HTERT RPE-1 (cell line): ENCODE results near the gene ANKRD34A.
"Not testable (repeated sequence)": the region's sequence is repeated elsewhere in the genome, so short reads cannot be mapped to it uniquely, and the experiment has no call there.

Experiments
- in situ Hi-C: fragments of 300-500 bp; cut with MboI; formaldehyde crosslinking; loops from 4 replicates; pipeline ENCODE4 v1.14.3; 2020; ENCODE audit warnings: low sequenced_read_pairs

The ANKRD34A gene

DNA sequence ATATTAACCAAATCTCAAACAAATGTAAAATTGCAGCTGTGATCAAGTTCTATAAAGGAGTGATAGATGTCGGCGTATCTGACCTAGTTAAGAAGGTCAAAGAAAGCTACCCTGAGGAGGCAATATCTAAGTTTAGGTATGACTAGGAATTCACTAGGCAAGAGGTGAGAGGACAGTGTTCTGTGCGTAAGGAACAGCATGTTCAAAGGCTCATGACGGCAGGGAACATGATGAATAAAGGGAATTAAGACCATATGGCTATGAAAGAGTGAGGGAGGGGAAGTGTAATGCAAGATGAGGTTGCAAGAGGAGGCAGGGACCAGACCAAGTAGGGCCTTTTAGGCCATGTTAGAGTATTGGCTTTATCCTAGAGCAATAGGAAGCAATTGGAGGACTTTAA is 15.2 kb downstream of the ANKRD34A start:
- in situ Hi-C loops = no loop called here

- in situ Hi-C loops = no loop called here
These were observed 16.8 kb downstream of the ANKRD34A start for GRCh38 chr1:145947551-145947950.

- in situ Hi-C loops = no loop called here
These were observed 17.8 kb downstream of the ANKRD34A start for GRCh38 chr1:145946477-145946986.

DNA sequence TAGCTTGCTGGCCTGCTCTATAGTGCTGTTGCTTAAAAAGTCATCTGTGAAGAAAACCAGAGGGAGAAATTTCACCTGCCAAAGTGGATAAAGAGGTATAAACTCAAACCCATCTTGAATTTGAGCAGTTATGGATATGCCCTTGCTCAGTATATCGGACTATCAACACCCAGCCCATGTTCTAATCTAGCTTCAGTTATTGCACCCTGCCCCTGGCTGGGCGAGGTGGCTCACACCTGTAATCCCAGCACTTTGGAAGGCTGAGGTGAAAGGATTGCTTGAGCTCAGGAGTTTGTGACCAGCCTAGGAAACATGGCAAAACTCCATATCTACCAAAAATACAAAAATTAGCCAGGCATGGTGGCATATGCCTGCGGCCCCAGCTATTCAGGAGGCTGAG is 19.8 kb downstream of the ANKRD34A start:
- in situ Hi-C loops = no loop called here

GRCh38 chr1:145942871-145943270 is 21.5 kb downstream of the ANKRD34A start:
- in situ Hi-C loops = no loop called here

DNA sequence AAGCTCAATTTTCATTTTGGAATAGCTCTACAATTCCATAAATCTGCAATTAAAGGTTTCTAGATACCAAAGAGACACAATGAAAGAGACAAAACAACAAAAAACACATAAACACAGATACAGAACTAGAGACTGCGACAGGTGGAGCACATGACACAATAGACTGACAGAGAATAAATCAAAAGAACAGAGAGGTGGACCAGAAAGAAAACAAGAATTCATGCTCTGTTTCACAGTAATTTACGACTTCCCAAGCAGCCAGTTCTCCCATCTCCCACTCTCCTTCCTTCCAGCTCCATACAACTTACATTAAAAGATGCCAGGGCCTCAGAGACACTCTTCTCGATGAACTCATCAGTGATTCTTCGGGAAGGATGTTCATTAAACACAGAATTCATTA is 22.0 kb downstream of the ANKRD34A start:
- in situ Hi-C loops = no loop called here

- in situ Hi-C loops = no loop called here
These were observed 26.9 kb downstream of the ANKRD34A start for GRCh38 chr1:145937436-145937835.

- in situ Hi-C loops = no loop called here
These were observed 28.1 kb downstream of the ANKRD34A start for GRCh38 chr1:145936247-145936646.

- in situ Hi-C loops = no loop called here
These were observed 28.7 kb downstream of the ANKRD34A start for GRCh38 chr1:145935708-145936107.

- in situ Hi-C loops = not testable (repeated sequence)
These were observed 31.8 kb downstream of the ANKRD34A start for GRCh38 chr1:145932522-145933009.

DNA sequence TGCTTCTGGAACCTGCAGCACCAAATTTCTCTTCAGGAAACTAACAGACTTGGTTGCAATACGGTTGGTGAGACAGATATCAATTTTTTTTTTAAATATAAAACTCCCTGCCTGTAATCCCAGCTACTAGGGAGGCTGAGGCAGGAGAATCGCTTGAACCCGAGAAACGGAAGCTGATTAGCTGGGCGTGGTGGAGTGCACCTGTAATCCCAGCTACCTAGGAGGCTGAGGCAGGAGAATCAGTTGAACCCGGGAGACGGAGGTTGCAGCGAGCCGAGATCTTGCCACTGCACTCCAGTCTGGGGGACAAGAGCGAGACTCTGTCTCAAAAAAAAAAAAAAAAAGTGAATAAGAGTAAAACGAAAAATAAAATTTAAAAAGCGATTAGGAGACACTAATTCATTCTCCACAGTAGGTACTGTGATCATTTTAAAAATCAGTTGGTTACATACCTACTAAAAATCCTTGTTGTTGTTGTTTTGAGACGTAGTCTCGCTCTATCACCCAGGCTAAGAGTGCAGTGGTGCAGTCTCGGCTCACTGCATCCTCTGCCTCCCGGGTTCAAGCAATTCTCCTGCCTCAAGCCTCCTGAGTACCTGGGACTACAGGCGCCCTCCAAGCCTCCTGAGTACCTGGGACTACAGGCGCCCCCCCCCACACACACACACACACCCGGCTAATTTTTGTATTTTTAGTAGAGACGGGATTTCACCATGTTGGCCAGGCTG is 36.3 kb downstream of the ANKRD34A start:
- in situ Hi-C loops = no loop called here

GRCh38 chr1:145927063-145927886 is 37.1 kb downstream of the ANKRD34A start, which contains the start of gene RBM8A:
TSS of gene RBM8A (minus strand) at chr1:145927484. CDS start at chr1:145927426, 58 bp downstream.
- in situ Hi-C loops = no loop called here

- in situ Hi-C loops = no loop called here
These were observed 37.7 kb downstream of the ANKRD34A start for GRCh38 chr1:145926686-145927062.

GRCh38 chr1:145922266-145922665 is 42.1 kb downstream of the ANKRD34A start:
- in situ Hi-C loops = no loop called here

DNA sequence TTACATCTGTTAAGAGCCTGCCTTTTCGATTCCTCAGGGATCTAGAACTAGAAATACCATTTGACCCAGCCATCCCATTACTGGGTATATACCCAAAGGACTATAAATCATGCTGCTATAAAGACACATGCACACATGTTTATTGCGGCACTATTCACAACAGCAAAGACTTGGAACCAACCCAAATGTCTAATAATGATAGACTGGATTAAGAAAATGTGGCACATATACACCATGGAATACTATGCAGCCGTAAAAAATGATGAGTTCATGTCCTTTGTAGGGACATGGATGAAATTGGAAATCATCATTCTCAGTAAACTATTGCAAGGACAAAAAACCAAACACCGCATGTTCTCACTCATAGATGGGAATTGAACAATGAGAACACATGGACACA is 44.1 kb downstream of the ANKRD34A start:
- in situ Hi-C loops = not testable (repeated sequence)

DNA sequence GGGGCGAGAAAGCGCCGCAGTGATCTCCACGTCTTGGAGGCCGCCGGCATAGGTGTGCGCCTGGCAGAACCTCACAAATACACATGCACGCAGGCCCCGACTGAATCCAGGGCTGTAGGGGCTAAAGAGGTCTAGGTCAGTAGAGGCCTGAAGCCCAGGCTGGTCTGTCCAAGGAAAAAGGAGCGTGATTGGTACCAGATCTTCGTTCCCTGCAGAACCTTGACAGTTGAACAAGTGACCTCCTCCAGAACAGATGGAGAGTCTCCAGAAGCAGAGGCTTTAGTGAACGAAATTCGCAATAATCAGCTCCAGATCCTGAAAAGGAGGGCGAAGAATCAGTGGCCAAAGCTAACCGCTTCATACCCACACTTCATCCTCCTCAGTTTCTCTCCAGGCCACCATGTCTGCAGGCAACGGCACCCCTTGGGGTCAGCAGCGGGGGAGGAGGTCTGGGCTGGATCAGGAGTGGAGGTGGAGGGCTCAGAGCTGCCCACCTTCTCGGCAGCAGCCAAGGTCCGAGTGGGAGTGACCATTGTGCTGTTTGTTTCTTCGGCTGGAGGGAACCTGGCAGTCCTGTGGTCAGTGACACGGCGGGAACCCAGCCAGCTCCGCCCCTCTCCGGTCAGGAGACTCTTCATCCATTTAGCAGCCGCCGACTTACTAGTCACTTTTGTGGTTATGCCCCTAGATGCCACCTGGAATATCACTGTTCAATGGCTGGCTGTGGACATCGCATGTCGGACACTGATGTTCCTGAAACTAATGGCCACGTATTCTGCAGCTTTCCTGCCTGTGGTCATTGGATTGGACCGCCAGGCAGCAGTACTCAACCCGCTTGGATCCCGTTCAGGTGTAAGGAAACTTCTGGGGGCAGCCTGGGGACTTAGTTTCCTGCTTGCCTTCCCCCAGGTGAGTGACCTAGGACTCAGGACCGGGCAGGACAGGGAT is 45.1 kb downstream of the ANKRD34A start:
- in situ Hi-C loops = no loop called here

DNA sequence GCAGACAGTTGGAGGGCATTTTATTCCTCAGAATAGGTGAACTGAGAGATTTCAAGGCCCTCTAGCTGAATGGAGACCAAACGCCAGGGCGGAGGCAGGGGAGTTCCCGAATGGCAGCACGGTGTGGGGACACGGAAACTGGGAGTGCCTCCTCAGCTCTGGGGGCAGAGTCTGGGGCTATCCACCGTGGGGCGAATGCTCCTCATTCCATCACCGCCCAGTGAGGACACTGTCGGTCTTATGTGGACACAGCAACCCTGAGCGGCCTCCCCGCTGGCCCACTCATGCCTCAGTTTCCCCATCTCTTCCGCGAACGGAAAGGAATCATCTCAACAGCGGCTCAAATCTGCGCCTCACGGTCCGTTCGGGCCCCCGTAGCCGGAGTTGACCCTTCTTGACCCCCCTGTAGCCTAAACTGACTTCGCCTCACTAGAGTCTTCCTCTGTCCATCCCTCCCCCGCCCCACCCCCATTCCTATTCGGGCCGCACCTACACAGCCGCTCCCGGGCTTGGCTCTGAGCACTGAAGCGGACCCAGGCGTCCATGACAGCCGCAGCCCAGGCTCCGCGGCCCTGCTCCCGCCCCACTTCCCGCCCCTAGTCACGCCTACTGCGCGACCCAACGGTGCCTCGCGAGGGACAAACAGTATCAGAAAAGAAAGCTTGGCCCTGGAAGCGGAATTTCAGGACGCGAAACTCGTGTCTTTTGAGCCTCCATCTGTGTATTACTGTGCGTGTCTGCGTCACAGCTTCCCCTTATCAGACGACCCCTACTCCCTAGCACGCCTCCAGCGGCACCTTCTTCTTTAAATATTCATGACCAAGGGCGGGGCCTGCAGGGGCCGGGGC is 46.0 kb downstream of the ANKRD34A start, which contains the start of gene PEX11B:
Gene PEX11B (minus strand): TSS at position 574 of the 848 bp plus-strand sequence. CDS start 29 bp downstream, at position 545.
- in situ Hi-C loops = no loop called here

GRCh38 chr1:145917595-145917994 is 46.8 kb downstream of the ANKRD34A start:
- in situ Hi-C loops = no loop called here

GRCh38 chr1:145916745-145917144 is 47.6 kb downstream of the ANKRD34A start:
- in situ Hi-C loops = no loop called here
